A673 (cell line): ENCODE data around the gene STH. TPM values are rescaled to one million over a fixed set of nuclear protein-coding genes. Genes with fewer than 3 reads are reported as not detected.

Experiments used
- Bru-seq: library from RNA; stranded (reverse); fragments of 400-500 nt; gene quantifications from one replicate; lab custom pipeline; 2021; lab: Mats Ljungman, UMichigan
- BruChase-seq, 2 experiments: library from RNA; stranded (reverse); fragments of 400-500 nt; gene quantifications; one replicate each; lab custom pipeline; 2021; lab: Mats Ljungman, UMichigan
- BruUV-seq: library from RNA; stranded (reverse); fragments of 400-500 nt; replicated peaks from 2 replicates; lab custom pipeline; 2021; lab: Mats Ljungman, UMichigan
- CTCF ChIA-PET: fragments of 300-600 bp; sonication (Branson Sonifier 250); formaldehyde crosslinking; loops from one replicate; lab custom pipeline; 2022; ENCODE audit warnings: antibody characterized with exemption; lab: Charles Lee
- POLR2A ChIA-PET: fragments of 300-600 bp; sonication (Branson Sonifier 250); formaldehyde crosslinking; loops from one replicate; lab custom pipeline; 2022; ENCODE audit warnings: antibody characterized with exemption; ENCODE audit not compliant: low non-redundant PET; lab: Charles Lee
- DNase-seq: peaks from one replicate; pipeline ENCODE4 v3.0.0-alpha.2; 2015; ENCODE audit warnings: low spot score
- H3K27ac ChIP-seq: fragments of 200-600 bp; sonication (generic); 2 replicates; pipeline ENCODE4 v1.5.1; 2016; ENCODE audit warnings: mixed run types, low read depth, mild to moderate bottlenecking, mixed read lengths, antibody characterized with exemption, low read length; ENCODE audit not compliant: poor library complexity, severe bottlenecking
- H3K27me3 ChIP-seq: fragments of 200-600 bp; sonication (generic); replicated peaks from 2 replicates; pipeline ENCODE4 v1.6.1; 2017; ENCODE audit warnings: mixed run types, low read depth, mild to moderate bottlenecking, mixed read lengths, antibody characterized with exemption, low read length; ENCODE audit not compliant: insufficient read depth, poor library complexity
- H3K36me3 ChIP-seq: fragments of 200-600 bp; sonication (generic); 2 replicates; pipeline ENCODE4 v1.6.1; 2016; ENCODE audit warnings: mixed run types, mild to moderate bottlenecking, mixed read lengths, antibody characterized with exemption, low read length; ENCODE audit not compliant: insufficient read depth, poor library complexity, severe bottlenecking
- H3K4me1 ChIP-seq: fragments of 200-600 bp; sonication (generic); 2 replicates; pipeline ENCODE4 v1.6.1; 2017; ENCODE audit warnings: mixed run types, mild to moderate bottlenecking, mixed read lengths, antibody characterized with exemption, low read length; ENCODE audit not compliant: insufficient read depth, poor library complexity, severe bottlenecking
- H3K4me3 ChIP-seq: fragments of 200-600 bp; sonication (generic); 2 replicates; pipeline ENCODE4 v1.5.1; 2016; ENCODE audit warnings: low read depth, mixed run types, mild to moderate bottlenecking, mixed read lengths, low read length; ENCODE audit not compliant: poor library complexity, severe bottlenecking
- H3K9me3 ChIP-seq: fragments of 200-600 bp; sonication (generic); 2 replicates; pipeline ENCODE4 v1.6.1; 2016; ENCODE audit warnings: mixed run types, low read depth, mild to moderate bottlenecking, mixed read lengths, antibody characterized with exemption, low read length; ENCODE audit not compliant: poor library complexity, severe bottlenecking
- CTCF ChIP-seq: fragments of 300-800, 200-600 bp; sonication (generic); conservative IDR thresholded peaks from 2 replicates; pipeline ENCODE4 v1.5.1; 2017; ENCODE audit warnings: low read depth, mild to moderate bottlenecking, antibody characterized with exemption, low read length, moderate library complexity, mixed read lengths
- EZH2 ChIP-seq: fragments of 200-600 bp; sonication (generic); IDR thresholded peaks from 2 replicates; pipeline ENCODE4 v1.6.1; 2017; ENCODE audit warnings: borderline replicate concordance, low read depth, mild to moderate bottlenecking, mixed read lengths, antibody characterized with exemption, low read length; ENCODE audit not compliant: poor library complexity, severe bottlenecking
- intact Hi-C: fragments of 100-400 bp; cut with micrococcal nuclease; formaldehyde crosslinking; loops from one replicate; pipeline ENCODE4 v1.10.0; 2022; ENCODE audit not compliant: unreplicated experiment
- long read RNA-seq: library from polyadenylated mRNA; stranded (forward); transcript quantifications from one replicate; pipeline ENCODE4 v2.0.0, GENCODE V29; 2022
- total RNA-seq: library from RNA; stranded (reverse); gene quantifications from 2 replicates; pipeline ENCODE4 v1.2.3, GENCODE V29; 2021

STH gene
- 0.83 TPM in 1 of 2 replicates, not detected in the other for total RNA-seq
- percentile 38 among the genes with signal in this experiment for Bru-seq, nascent RNA
- percentile 47 among the genes with signal in this experiment for BruChase-seq, experiment 1, labeled RNA remaining after a 2-hour chase
- percentile 51 among the genes with signal in this experiment for BruChase-seq, experiment 2, labeled RNA remaining after a 6-hour chase
- long read RNA-seq = 0 reads

- Histone ChIP-seq H3K27me3 (no peaks in the 10 kb centered on the region), H3K36me3 (no peaks in the 10 kb centered on the region), H3K4me1 (no peaks in the 10 kb centered on the region), H3K4me3 (no peak within 1 kb of the TSS), H3K9me3 (no peaks in the 10 kb centered on the region), H3K27ac (no peak within 1 kb of the TSS)
- no peak for DNase-seq
- intact Hi-C loops = no loop called here
- BruUV-seq = no TSS peak
- POLR2A ChIA-PET = no interaction called here
- CTCF ChIA-PET = no interaction called here
- TF ChIP-seq EZH2 (no peak), CTCF (no peak)
Measured at GRCh38 chr17:45998987-45999899, at the start of gene STH. Gene STH (plus strand): TSS chr17:45999250. CDS start chr17:45999280, 30 bp downstream.

GRCh38 chr17:45949755-45950320 is 49.2 kb upstream of the STH start:
- ChIA-PET POLR2A (no interaction called here), CTCF (interaction anchor here (0.6 to 1.1 kb wide), 2 partner anchors 14 to 55 kb away, joined by 3 to 4 read pairs; partner anchors contain the start of gene MAPT)
- TF ChIP-seq CTCF (no peak), EZH2 (no peak)
- intact Hi-C loops = loop anchor here (5.0 kb wide), 1 partner anchor 53 kb away; no protein-coding TSS in a partner anchor
- Histone ChIP-seq H3K4me3 (no peak overlapping the region), H3K4me1 (peaks cover 5% of the 10 kb centered on the region), H3K9me3 (no peaks in the 10 kb centered on the region), H3K27ac (no peak overlapping the region), H3K27me3 (no peaks in the 10 kb centered on the region), H3K36me3 (no peaks in the 10 kb centered on the region)
- DNase-seq = no peak
- no TSS peak for BruUV-seq

GRCh38 chr17:45950888-45951287 is 48.2 kb upstream of the STH start:
- POLR2A ChIA-PET = no interaction called here
- no TSS peak for BruUV-seq
- Histone ChIP-seq H3K27me3 (no peaks in the 10 kb centered on the region), H3K9me3 (no peaks in the 10 kb centered on the region), H3K36me3 (no peaks in the 10 kb centered on the region), H3K4me1 (peaks cover 5% of the 10 kb centered on the region), H3K27ac (no peak overlapping the region), H3K4me3 (no peak overlapping the region)
- CTCF ChIA-PET = no interaction called here
- TF ChIP-seq EZH2 (no peak), CTCF (no peak)
- no peak for DNase-seq
- intact Hi-C loops = no loop called here
